GM10266 (cell line): ENCODE results near the gene MMP24OS.

Experiments used
- DNase-seq: peaks from one replicate; pipeline ENCODE4 v3.0.0; 2012; ENCODE audit errors: extremely low spot score
- CTCF ChIP-seq: IDR thresholded peaks from 2 replicates; pipeline ENCODE4 v1.5.1; 2012; ENCODE audit warnings: mild to moderate bottlenecking, low read depth; ENCODE audit not compliant: control insufficient read depth, insufficient read depth; ENCODE audit errors: missing control alignments

MMP24OS gene

DNA sequence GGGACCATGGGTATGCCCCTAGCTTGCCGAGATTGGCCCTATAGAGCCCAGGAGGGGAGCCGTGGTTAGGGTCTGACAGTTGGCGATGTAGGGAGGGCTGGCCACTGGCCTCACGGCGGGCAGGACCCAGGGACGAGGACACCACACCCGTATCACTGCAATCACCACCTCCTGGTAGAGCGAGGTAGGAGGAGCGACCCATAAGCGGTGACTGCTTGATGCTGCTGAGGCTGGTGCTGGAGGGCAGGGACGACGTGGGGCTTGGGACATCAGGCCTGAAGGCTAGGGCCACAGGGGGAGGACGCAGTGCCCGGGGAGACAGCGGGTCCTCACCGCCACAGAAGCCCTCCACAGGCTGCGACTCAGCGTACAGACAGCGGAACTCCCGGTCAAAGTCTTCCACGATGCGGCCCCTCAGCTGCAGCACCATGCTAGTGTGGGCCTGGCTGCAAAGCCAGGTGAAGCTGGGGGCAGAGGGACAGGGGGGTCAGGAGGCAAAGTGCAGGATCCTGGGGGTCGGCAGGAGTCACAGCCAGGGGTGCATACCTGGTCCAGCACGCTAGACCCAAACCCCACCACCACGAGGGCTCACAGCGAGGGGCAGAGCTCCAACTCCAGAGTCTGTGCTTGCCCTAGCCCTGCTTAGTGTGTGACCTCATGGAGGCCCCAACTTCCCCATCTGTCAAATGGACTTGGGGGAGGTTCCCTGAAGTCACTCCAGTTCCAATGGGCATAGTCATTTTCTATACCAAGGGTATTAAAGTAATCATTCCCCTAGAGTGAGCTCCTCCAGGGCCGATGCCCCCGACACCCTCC is 9.8 kb upstream of the MMP24OS start:
- no peak for TF ChIP-seq CTCF
- no peak for DNase-seq

- no peak for DNase-seq
Observed at GRCh38 chr20:35286899-35287508, 9.1 kb upstream of the MMP24OS start.

DNA sequence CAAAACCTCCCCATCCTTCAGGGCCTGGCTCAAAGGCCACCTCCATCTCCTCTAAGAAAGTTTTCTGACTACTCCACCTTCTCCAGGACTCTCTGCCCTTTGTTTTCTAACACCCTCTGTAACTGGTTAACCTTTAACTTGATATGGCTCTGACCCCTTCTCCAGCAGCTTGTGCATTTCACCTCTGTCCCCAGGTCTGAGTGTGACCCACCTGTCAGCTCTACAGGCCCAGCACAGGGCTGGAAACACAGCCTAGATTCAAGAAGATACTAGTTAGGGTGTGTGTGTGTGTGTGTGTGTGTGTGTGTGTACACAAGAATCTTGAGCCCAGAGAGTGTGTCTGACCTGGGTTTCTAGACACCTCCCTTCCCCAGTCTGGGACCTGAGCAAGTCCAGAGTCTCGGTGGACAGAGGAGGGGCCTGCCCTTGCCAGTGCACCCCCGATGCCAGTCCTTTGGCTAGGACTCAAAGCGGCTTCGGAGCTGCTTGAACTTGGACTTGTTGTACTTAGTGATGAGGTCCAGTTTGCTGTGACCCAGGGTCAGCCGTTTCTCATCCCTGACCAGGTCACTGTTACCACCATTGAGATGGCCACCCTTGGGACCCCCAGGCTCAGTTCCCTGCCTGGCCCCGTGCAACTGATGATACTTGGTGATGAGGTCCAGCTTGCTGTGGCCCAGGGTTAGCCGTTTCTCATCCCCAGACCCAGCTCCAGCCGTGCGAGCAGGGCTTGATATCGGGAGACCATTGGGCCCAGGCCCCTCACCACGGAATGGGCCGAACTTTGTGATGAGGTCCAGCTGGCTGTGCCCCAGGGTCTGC is 8.4 kb upstream of the MMP24OS start:
- no peak for TF ChIP-seq CTCF
- no peak for DNase-seq

More at GRCh38 chr20:35286899-35287508, 9.1 kb upstream of the MMP24OS start:
- TF ChIP-seq CTCF: no peak

GRCh38 chr20:35285806-35286076 is 7.8 kb upstream of the MMP24OS start:
- no peak for DNase-seq

DNA sequence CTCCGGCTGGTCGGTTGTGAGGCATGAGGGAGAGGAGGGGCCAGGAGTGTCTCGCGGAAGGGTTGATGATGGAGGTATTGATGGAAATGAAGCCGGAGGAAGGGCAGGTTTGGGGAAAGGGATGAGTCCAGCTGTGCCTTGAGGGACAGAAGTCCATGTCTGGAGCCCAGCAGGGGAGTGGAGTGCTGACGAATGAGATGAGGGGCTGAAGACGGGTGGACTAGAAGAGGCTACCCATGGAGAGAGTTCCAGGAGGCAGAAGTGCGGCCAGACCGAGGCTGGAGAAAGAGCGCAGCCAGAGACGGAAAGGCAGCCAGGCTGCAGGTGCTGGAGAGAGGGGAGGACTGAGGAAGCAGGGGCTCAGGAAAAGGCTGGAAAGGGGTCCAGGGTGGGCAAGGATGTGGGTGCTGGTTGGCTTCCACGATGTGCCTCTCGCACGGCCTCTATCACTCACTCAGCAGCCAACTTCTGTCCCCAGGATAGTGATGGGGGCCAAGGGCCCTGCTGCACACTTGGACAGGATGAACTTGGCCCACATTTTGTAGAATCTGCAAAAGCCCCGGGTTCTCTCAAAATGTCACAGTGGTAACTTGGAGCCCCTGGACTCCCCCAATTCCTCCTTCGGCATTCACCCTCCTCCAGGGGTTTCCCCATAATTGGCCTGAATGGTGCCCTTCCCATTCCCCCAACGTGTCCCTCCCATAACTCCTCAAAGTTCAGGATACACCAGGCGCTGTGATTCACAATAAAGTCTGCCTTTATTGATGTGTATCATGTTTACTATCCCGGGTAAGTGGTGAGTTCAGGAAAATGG is 7.3 kb upstream of the MMP24OS start:
- no peak for DNase-seq

More at GRCh38 chr20:35285806-35286076, 7.8 kb upstream of the MMP24OS start:
- no peak for TF ChIP-seq CTCF

More for the DNA sequence above, 7.3 kb upstream of the MMP24OS start:
- no peak for TF ChIP-seq CTCF
